Hematopoietic multipotent progenitor cell treated with erythropoietin and hydrocortisone succinate and interleukin-3 and kit ligand, for 17 days (in vitro differentiated cells): Measurements from ENCODE around the gene ABCC3.

Experiments
- DNase-seq: peaks from one replicate; pipeline ENCODE4 v3.0.0-alpha.2; 2015; ENCODE audit warnings: low spot score

The ABCC3 gene

GRCh38 chr17:50634224-50634914, at the start of gene ABCC3:
ABCC3 (plus strand) TSS chr17:50634881; CDS start chr17:50634937, 56 bp downstream.
- no peak for DNase-seq

GRCh38 chr17:50585346-50585745, 49.3 kb upstream of the ABCC3 start:
- no peak for DNase-seq

- no peak for DNase-seq
Measured at GRCh38 chr17:50585891-50586290, 48.8 kb upstream of the ABCC3 start.

- DNase-seq = no peak
Measured at GRCh38 chr17:50586421-50587247, 48.0 kb upstream of the ABCC3 start.

GRCh38 chr17:50587571-50587970, 47.1 kb upstream of the ABCC3 start:
- no peak for DNase-seq

GRCh38 chr17:50588391-50589049, 46.2 kb upstream of the ABCC3 start:
- no peak for DNase-seq

GRCh38 chr17:50589095-50589705, 45.5 kb upstream of the ABCC3 start:
- DNase-seq = no peak

GRCh38 chr17:50590946-50591737, 43.5 kb upstream of the ABCC3 start:
- DNase-seq = no peak

GRCh38 chr17:50593321-50593720, 41.4 kb upstream of the ABCC3 start:
- no peak for DNase-seq

GRCh38 chr17:50594128-50594823, 40.4 kb upstream of the ABCC3 start:
- DNase-seq = no peak

- no peak for DNase-seq
Measured at GRCh38 chr17:50594892-50595291, 39.8 kb upstream of the ABCC3 start.

- no peak for DNase-seq
Measured at GRCh38 chr17:50596191-50597037, 38.3 kb upstream of the ABCC3 start.

GRCh38 chr17:50598487-50598886, 36.2 kb upstream of the ABCC3 start:
- no peak for DNase-seq

- no peak for DNase-seq
Measured at GRCh38 chr17:50599606-50600005, 35.1 kb upstream of the ABCC3 start.

GRCh38 chr17:50601823-50602375, 32.8 kb upstream of the ABCC3 start:
- no peak for DNase-seq

- DNase-seq = no peak
Measured at GRCh38 chr17:50602836-50603235, 31.8 kb upstream of the ABCC3 start.

- DNase-seq = no peak
Measured at GRCh38 chr17:50603340-50603739, 31.3 kb upstream of the ABCC3 start.

- no peak for DNase-seq
Measured at GRCh38 chr17:50604513-50604912, 30.2 kb upstream of the ABCC3 start.

- DNase-seq = no peak
Measured at GRCh38 chr17:50605429-50605828, 29.3 kb upstream of the ABCC3 start.
